ENCODE results near the gene LRRC15.

Gene LRRC15

GRCh38 chr3:194364314-194364651 lies 5.3 kb downstream of the LRRC15 start:
- TF ChIP-seq CTCF (IDR thresholded peaks at IDR 0.05; ENCODE audit: low read depth, low read length) (no peak), MYC (IDR thresholded peaks at IDR 0.05; ENCODE audit: low read depth, low read length) (no peak), POLR2A (IDR thresholded peaks at IDR 0.05; ENCODE audit: extremely low read depth, insufficient read length) (no peak)
- TF ChIP-seq, protein P1, sequence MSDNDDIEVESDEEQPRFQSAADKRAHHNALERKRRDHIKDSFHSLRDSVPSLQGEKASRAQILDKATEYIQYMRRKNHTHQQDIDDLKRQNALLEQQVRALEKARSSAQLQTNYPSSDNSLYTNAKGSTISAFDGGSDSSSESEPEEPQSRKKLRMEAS (IDR thresholded peaks at IDR 0.05; ENCODE audit: low read depth, low read length), result no peak
- no peak for DNase-seq (ENCODE audit: low read depth)

DNA sequence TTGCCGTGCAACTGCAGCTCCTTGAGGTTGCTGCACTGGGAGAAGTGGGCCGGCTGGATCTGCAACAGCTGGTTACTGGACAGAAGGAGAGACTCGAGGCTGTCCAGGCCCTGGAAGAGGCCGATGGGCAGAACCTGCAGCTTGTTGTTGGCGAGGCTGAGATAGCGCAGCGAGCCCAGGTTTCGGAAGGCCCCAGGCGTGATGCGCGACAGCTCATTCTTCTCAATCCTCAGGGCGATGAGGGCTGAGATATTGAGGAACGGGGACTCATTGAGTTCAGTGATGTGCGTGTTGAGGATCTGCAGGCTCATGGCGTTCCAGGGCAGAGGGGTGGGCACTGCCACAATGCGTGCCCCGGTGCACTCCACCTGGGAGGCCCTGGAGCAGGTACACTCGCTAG lies 9.0 kb downstream of the LRRC15 start:
- TF ChIP-seq, protein P1 (IDR thresholded peaks at IDR 0.05; ENCODE audit: low read depth, low read length), result no peak
- TF ChIP-seq CTCF (IDR thresholded peaks at IDR 0.05; ENCODE audit: low read depth, low read length) (no peak), MYC (IDR thresholded peaks at IDR 0.05; ENCODE audit: low read depth, low read length) (no peak), POLR2A (IDR thresholded peaks at IDR 0.05; ENCODE audit: extremely low read depth, insufficient read length) (no peak)
- DNase-seq (ENCODE audit: low read depth), result no peak
- no peak overlapping the region for H3K4me3 ChIP-seq (ENCODE audit: low read depth, low read length)

More at GRCh38 chr3:194364314-194364651, 5.3 kb downstream of the LRRC15 start:
- no peak overlapping the region for H3K4me3 ChIP-seq (ENCODE audit: low read depth, low read length)

DNA sequence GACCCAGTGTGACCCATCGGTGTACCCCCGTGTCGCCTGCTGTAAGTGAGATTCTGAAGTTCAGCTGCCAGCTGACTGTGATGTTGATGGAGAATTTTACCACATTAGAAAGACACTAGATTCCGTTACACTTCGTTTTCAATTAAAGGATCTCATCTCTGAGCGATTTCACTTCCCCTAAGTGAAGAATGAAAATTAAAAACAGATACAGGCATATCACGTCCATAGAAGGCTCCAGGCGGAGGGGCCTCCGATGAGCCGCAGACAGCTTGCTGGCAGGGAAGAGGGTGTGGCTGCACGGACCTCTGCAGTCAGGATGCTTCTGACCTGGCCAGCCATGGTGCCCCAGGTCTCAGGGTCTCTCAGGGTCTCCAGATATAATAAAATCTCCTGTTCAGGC lies 11.9 kb downstream of the LRRC15 start:
- TF ChIP-seq POLR2A (IDR thresholded peaks at IDR 0.05; ENCODE audit: extremely low read depth, insufficient read length) (no peak), CTCF (IDR thresholded peaks at IDR 0.05; ENCODE audit: low read depth, low read length) (no peak), MYC (IDR thresholded peaks at IDR 0.05; ENCODE audit: low read depth, low read length) (no peak)
- TF ChIP-seq, protein P1 (IDR thresholded peaks at IDR 0.05; ENCODE audit: low read depth, low read length), result no peak
- no peak for DNase-seq (ENCODE audit: low read depth)
- H3K4me3 ChIP-seq (ENCODE audit: low read depth, low read length), result no peak overlapping the region

- DNase-seq (ENCODE audit: low read depth), result no peak
- no peak for TF ChIP-seq CTCF (IDR thresholded peaks at IDR 0.05; ENCODE audit: low read depth, low read length)
- TF ChIP-seq POLR2A (IDR thresholded peaks at IDR 0.05; ENCODE audit: extremely low read depth, insufficient read length), result no peak
- no peak for TF ChIP-seq MYC (IDR thresholded peaks at IDR 0.05; ENCODE audit: low read depth, low read length)
- H3K4me3 ChIP-seq (ENCODE audit: low read depth, low read length), result no peak overlapping the region
Measured at GRCh38 chr3:194355379-194355778, 14.2 kb downstream of the LRRC15 start.

DNA sequence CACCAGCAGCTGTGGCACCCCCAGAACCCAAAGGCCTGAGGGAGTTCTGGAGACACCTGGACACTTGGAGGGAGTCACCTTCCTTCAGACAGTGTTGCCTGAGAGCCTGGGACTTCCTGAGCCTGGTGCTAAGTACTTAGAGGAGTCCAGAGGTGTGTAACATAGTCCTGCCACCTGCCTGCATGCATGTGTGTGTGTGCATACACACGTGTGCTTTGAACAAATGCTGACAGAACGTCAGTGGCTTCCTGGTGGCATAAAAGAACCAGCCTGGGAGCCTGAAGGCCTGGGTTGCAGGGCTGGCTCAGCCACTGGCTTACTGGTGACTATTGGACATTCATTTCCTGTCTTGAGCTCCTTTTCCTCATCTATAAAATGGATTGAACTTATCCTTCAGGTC lies 15.2 kb downstream of the LRRC15 start:
- no peak for TF ChIP-seq MYC (IDR thresholded peaks at IDR 0.05; ENCODE audit: low read depth, low read length)
- TF ChIP-seq POLR2A (IDR thresholded peaks at IDR 0.05; ENCODE audit: extremely low read depth, insufficient read length), result no peak
- TF ChIP-seq, protein P1 (IDR thresholded peaks at IDR 0.05; ENCODE audit: low read depth, low read length), result no peak
- TF ChIP-seq CTCF (IDR thresholded peaks at IDR 0.05; ENCODE audit: low read depth, low read length), result no peak
- H3K4me3 ChIP-seq (ENCODE audit: low read depth, low read length), result no peak overlapping the region
- no peak for DNase-seq (ENCODE audit: low read depth)

DNA sequence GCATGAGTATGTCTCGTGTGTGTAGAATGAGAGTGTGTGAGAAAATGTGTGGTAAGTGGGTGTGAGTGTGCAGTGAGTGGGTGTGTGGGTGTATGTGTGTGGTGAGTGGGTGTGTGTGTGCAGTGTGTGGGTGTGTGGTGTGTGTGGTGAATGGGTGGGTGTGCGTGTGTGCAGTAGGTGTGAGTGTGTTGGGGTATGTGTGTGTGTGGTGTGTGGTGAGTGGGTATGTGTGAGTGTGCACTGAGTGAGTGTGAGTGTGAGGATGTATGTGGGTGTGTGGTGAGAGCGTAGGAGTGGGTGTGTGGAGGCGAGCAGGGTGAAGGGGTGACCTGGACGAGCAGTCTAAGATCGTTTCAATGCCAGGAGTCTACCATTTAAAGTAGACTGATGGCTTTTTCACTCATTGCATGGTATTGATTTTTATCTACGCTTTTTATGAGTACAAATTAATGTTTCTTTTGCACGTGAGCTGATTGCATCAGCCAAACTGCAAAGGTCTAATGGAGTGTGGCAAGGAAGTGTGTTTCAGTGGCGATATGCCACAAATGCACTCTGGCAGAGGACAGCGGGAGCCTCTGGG lies 16.8 kb downstream of the LRRC15 start:
- TF ChIP-seq CTCF (IDR thresholded peaks at IDR 0.05; ENCODE audit: low read depth, low read length) (no peak), MYC (IDR thresholded peaks at IDR 0.05; ENCODE audit: low read depth, low read length) (no peak)
- no peak overlapping the region for H3K4me3 ChIP-seq (ENCODE audit: low read depth, low read length)
- DNase-seq (ENCODE audit: low read depth), result no peak

All from NB4 (cell line).